AG09319 (cell line): Measurements from ENCODE around the gene PPEF1.

ENCODE experiments used
- DNase-seq: peaks from one replicate; pipeline ENCODE4 v3.0.0-alpha.2; 2010; ENCODE audit warnings: low read depth; ENCODE audit errors: extremely low read depth
- TF ChIP-seq, protein P1 (sequence below): IDR thresholded peaks from 2 replicates; pipeline ENCODE4 v1.5.1; 2011; ENCODE audit warnings: low read depth, mild to moderate bottlenecking, inconsistent platforms, low read length, moderate library complexity

PPEF1 gene

DNA sequence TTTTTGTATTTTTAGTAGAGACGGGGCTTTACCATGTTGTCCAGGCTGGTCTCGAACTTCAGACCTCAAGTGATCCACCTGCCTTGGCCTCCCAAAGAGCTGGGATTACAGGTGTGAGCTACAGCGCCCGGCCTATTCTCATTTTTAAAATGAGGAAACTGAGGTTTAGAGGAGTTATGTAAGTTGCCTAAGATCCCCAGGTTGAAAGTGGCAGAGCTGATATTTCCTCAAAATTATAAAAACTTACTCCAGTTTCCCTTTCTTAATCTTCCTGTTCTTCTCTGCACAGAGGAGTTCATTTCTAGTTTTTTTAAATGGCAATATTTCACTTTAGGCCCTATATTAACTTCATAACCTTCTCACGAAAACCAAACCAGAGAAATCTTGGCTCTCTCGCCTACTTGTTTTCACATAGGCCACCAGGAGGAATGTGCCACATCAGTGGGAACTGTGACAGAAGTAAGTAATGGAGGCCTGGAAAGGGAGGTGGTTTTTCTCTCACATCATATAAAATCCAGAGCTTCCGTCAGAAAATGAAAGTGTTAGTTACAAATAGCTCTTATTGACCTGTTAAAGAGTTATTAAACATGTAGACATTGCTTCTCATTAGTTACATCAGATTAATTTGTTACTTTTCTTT, 19.5 kb upstream of the PPEF1 start:
- TF ChIP-seq, protein P1, sequence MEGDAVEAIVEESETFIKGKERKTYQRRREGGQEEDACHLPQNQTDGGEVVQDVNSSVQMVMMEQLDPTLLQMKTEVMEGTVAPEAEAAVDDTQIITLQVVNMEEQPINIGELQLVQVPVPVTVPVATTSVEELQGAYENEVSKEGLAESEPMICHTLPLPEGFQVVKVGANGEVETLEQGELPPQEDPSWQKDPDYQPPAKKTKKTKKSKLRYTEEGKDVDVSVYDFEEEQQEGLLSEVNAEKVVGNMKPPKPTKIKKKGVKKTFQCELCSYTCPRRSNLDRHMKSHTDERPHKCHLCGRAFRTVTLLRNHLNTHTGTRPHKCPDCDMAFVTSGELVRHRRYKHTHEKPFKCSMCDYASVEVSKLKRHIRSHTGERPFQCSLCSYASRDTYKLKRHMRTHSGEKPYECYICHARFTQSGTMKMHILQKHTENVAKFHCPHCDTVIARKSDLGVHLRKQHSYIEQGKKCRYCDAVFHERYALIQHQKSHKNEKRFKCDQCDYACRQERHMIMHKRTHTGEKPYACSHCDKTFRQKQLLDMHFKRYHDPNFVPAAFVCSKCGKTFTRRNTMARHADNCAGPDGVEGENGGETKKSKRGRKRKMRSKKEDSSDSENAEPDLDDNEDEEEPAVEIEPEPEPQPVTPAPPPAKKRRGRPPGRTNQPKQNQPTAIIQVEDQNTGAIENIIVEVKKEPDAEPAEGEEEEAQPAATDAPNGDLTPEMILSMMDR: no peak
- no peak for DNase-seq

DNA sequence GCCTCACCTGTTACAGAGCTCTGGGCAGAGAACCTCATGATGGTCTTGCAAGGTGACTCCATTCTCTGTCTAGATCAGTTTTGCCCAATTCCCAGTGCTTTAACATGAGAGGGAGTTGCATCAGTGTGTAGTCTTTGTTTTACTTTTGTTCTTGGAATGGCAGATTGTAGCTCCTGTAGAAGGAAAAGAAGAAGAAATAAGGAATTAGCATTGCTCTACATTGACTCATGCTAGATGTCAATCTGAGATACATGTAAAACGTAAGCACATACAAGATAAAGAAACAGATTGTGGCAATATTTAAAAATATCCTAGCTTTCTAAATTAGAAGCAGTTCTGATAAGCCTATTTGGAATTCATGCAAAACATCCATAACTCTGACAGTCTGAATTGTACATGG, 16.0 kb upstream of the PPEF1 start:
- TF ChIP-seq, protein P1: no peak
- DNase-seq: no peak

DNA sequence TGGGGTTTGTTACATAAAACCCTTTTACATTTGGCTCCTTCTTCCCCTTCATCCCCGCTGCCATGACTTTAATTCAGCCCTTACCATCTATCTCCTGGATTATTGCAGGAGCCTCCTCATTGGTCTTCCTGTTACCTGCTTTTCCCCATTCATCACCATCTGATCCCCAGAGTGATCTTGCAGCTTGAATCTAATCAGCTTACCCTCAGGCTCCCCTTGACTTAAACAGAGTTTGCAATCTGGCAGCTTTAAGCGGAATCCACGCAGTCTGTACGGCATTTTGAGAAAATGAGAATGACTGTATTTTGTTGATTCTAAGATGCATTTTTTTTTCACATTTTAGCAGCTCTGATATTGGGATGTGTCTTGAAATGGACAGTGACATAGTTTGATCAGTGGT, 14.9 kb upstream of the PPEF1 start:
- TF ChIP-seq, protein P1: no peak

DNA sequence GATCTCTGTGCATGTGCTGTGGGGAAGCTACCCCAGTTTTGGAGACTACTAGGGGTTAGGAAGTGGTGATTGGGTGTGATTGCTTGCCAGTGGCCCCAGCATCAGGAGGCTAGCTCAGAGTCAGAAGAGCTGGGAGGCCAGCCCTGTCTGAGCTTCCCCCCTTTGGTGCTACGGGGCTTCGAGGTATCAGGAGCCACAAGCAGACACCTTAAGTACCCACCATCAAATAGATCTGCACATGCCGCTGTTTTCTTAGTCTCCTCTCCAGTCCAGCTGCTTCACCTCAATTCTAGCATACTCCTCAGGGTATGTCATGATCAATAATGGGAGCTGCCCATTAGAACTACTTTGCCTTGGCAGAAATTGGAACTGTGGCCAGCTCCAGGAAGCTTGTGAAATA, 10.8 kb upstream of the PPEF1 start:
- DNase-seq: no peak
- TF ChIP-seq, protein P1: no peak

More for the DNA sequence above, 14.9 kb upstream of the PPEF1 start:
- no peak for DNase-seq

DNA sequence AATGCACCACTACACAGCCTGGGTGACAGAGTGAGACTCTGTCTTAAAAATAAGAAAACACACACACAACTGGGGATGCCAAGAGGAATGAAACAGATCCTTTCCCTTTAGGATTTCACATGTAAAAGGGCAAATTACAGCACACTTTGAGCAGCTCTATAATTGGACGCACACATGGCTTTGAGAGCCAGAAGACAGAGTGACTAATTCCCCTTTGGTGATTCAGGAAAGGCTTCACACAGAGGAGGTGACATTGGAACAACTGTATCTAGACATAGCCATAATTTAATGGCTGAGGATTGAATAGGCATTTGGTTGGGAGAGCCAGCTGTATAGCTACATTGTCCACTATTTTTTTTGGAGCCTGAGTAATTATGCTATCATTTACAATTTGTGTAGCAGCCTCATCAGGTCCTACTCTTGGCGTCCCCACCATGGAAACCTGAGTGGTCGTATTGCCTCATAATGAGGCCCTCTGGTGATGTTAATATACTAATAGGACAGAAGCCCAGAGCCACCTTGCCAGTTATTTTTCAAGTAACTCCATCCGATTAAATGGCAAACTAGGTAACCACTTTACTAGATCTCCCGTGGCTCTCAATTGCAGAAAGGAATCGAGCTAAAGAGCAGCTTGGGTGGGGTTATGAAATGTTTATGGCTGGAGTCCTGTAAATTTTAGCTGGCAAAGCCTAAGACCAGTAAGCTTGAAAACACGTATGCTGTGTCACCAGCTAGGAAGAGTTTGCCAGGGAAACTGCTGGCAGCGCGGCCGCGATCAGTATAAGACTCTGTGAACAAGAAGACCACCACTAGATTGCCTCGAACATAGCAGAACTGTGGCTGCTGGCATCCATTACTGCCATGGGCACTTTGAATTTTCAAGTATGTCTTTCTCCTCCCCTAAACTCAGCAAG, 8.5 kb upstream of the PPEF1 start:
- TF ChIP-seq, protein P1: no peak
- no peak for DNase-seq

DNA sequence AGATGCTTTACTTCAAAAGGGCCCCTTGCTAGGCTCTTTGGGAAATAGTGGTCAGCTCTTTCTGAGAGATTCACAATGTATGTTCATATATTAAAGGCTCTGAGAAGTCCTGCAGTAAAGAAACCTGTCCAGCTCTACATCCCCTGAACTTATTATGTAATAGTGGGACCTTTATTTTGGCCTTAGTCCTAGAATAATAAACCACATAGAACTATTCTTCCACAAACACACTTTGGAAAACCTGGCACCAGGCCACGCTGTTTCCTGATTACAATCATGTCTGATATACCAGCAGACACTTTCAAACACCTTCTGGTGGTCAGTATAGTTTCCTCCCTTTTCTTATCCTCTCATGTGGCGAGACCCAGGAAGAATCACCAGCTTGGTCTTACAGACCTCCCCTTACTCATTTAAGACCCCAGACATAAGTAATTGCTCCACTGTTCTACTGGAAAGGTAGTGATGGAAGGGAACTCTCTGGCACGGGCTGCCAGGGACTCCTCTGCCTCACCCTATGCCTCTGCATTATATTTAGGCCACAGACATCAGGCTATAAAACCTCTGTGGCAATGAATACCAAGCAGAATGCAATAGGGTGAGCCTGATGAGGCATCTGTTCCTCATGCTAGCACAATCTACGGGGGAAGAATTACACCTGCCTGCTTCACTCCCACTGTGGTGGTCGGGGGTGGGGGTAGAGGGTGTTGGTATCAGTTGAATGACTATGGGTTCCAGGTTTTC, 5.7 kb upstream of the PPEF1 start:
- no peak for DNase-seq
- TF ChIP-seq, protein P1: no peak
